ENCODE data around the gene SYNC. TPM values are rescaled to one million over a fixed set of nuclear protein-coding genes. Genes with fewer than 3 reads are reported as not detected.

SYNC gene
- total and polyA plus RNA-seq, 10 of the 15 experiments (the other 5 are each of a cell fraction or from before 2014, with no cell fraction given) = 0.04 to 0.12 (median 0.05) TPM; not detected in 7

DNA sequence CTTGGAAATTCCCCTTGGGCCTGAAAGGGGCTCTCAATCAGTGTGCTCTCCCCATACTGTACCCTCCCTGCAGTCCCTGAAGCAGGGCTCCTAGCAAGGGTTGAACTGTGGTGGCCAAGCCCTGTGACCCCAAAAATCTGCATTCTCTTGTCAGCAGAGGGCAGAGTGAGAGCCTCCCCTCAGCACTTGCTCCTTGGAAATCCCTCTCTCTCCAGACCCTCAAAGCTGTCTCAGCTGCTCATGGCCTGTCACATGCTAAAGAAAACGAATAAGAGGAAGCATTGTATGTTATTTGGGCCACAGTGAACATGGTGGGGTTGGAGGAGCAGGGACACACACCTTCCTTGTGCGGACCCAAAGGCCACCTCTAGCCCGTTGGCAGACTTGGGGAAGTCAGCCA lies 47.2 kb upstream of the SYNC start:
- Histone ChIP-seq H3K4me3 (no peak overlapping the region), H3K4me2 (ENCODE audit: control insufficient read depth, insufficient read depth) (no peak overlapping the region), H4K20me1 (ENCODE audit: control insufficient read depth, insufficient read depth) (no peaks in the 10 kb centered on the region), H3K36me3 (ENCODE audit: control insufficient read depth in 2 of 2, insufficient read depth in 2 of 2, low read length in 1 of 2) (no peaks in the 10 kb centered on the region), H3K27ac (ENCODE audit: control insufficient read depth, insufficient read depth) (no peak overlapping the region), H3K9ac (ENCODE audit: control insufficient read depth, insufficient read depth, low read length) (no peak overlapping the region), H2AFZ (ENCODE audit: control insufficient read depth, low read depth, low read length) (no peak overlapping the region), H3K4me1 (ENCODE audit: control insufficient read depth, insufficient read depth, low read length) (peaks cover 7% of the 10 kb centered on the region), H3K27me3 (replicated peaks in 1 of 2; ENCODE audit: control insufficient read depth in 2 of 2, insufficient read depth in 2 of 2, low read length in 1 of 2) (no peaks in the 10 kb centered on the region; a peak in 1 of 4 replicates), H3K9me3 (replicated peaks; ENCODE audit: control insufficient read depth, insufficient read depth, low read length) (no peaks in the 10 kb centered on the region), H3K79me2 (ENCODE audit: control insufficient read depth, insufficient read depth, low read length) (no peaks in the 10 kb centered on the region)
- peak; percentile 17; the same call in 2 of the 3 replicates for ATAC-seq
- in situ Hi-C loops (cut with MboI) (no loop called here), intact Hi-C loops (cut with micrococcal nuclease; ENCODE audit: unreplicated experiment) (no loop called here)
- TF ChIP-seq, protein P1, sequence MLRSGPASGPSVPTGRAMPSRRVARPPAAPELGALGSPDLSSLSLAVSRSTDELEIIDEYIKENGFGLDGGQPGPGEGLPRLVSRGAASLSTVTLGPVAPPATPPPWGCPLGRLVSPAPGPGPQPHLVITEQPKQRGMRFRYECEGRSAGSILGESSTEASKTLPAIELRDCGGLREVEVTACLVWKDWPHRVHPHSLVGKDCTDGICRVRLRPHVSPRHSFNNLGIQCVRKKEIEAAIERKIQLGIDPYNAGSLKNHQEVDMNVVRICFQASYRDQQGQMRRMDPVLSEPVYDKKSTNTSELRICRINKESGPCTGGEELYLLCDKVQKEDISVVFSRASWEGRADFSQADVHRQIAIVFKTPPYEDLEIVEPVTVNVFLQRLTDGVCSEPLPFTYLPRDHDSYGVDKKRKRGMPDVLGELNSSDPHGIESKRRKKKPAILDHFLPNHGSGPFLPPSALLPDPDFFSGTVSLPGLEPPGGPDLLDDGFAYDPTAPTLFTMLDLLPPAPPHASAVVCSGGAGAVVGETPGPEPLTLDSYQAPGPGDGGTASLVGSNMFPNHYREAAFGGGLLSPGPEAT (IDR thresholded peaks at IDR 0.05; ENCODE audit: low read depth) = no peak
- TF ChIP-seq, protein P2, sequence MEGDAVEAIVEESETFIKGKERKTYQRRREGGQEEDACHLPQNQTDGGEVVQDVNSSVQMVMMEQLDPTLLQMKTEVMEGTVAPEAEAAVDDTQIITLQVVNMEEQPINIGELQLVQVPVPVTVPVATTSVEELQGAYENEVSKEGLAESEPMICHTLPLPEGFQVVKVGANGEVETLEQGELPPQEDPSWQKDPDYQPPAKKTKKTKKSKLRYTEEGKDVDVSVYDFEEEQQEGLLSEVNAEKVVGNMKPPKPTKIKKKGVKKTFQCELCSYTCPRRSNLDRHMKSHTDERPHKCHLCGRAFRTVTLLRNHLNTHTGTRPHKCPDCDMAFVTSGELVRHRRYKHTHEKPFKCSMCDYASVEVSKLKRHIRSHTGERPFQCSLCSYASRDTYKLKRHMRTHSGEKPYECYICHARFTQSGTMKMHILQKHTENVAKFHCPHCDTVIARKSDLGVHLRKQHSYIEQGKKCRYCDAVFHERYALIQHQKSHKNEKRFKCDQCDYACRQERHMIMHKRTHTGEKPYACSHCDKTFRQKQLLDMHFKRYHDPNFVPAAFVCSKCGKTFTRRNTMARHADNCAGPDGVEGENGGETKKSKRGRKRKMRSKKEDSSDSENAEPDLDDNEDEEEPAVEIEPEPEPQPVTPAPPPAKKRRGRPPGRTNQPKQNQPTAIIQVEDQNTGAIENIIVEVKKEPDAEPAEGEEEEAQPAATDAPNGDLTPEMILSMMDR (IDR thresholded peaks at IDR 0.05 in 2 of 3, conservative IDR thresholded peaks at IDR 0.05 in 1 of 3; ENCODE audit: control insufficient read depth in 2 of 3, extremely low read depth in 1 of 3, insufficient read depth in 1 of 3, low read depth in 3 of 3, low read length in 3 of 3) = peak in 1 of 3 experiments; percentile 17; a peak in 1 of 6 replicates
- DNase-seq (ENCODE audit: low read depth, low spot score) = no peak
- ChIA-PET POLR2A (interaction anchor here (0.5 to 0.8 kb wide), 2 partner anchors 34 to 840 kb away, joined by 3 to 4 read pairs; no protein-coding TSS in a partner anchor), SMC1A (ENCODE audit: uncharacterized antibody, unreplicated experiment) (interaction anchor here (0.5 to 1.5 kb wide), 7 partner anchors 9 to 281 kb away, joined by 3 to 12 read pairs (median 4); no protein-coding TSS in a partner anchor), CTCF (interaction anchor here (0.8 to 1.8 kb wide), 10 partner anchors 8 to 125 kb away, joined by 3 to 15 read pairs (median 4); no protein-coding TSS in a partner anchor), RAD21 (ENCODE audit: unreplicated experiment) (interaction anchor here (1.1 to 2.0 kb wide), 2 partner anchors 23 to 37 kb away, joined by 4 to 14 read pairs; no protein-coding TSS in a partner anchor)
- FAIRE-seq = no peak
- 18% methylated on average over 3 of the region's 3 CpGs for WGBS (ENCODE audit: insufficient coverage, insufficient replicate concordance, low lambda C conversion rate, missing lambda C conversion rate)
- BruUV-seq (replicated peaks) = no TSS peak

Data from GM12878 (cell line).